T-cell (primary cell): ENCODE measurements around the gene ZFAND2A. TPM values are rescaled to one million over a fixed set of nuclear protein-coding genes. Genes with fewer than 3 reads are reported as not detected.

Experiments used
- total RNA-seq, 35 experiments: library from RNA in 6 of 35; stranded (reverse) in 6 of 35; fragments of 120-200 nt in 1 of 35; gene quantifications; one replicate each; pipeline versions ENCODE4 v1.2.1 to v1.2.4 and lab custom pipeline; 2013 to 2026

The ZFAND2A gene
- total RNA-seq, 5 donors from 2014 or later (not counting 1 experiment from before 2014, with no cell fraction given) = 26.6 to 77.3 (median 30.1) TPM

Other genes starting within 250 kb of the ZFAND2A start
- gene ADAP1, start 205.5 kb downstream of the ZFAND2A start, total RNA-seq = 10 to 100 TPM; 10.6 to 26.9 (median 23.5) TPM
- 10 to 100 TPM; 38.0 to 50.9 (median 43.7) TPM for gene COX19, start 184.6 kb downstream of the ZFAND2A start, total RNA-seq
- gene CYP2W1, start 177.0 kb downstream of the ZFAND2A start, total RNA-seq = under 1 TPM in 1 of 5 donors, not detected in 4; 0.19 TPM
- 10 to 100 TPM; 11.9 to 14.7 (median 13.0) TPM for gene GPR146, start 115.7 kb downstream of the ZFAND2A start, total RNA-seq
- under 1 TPM in 3 of 5 donors, not detected in 2; 0.23 to 0.41 (median 0.26) TPM for gene GPER1, start 72.1 kb downstream of the ZFAND2A start, total RNA-seq
- gene UNCX, start 72.7 kb upstream of the ZFAND2A start, total RNA-seq = not detected